Measurements from ENCODE around the gene GATB. TPM values are rescaled to one million over a fixed set of nuclear protein-coding genes. Genes with fewer than 3 reads are reported as not detected.
A peak's percentile ranks its signal among the peaks of the same experiment; 100 is the strongest.

GATB gene
- polyA plus RNA-seq, 3 donors: 5.5 to 12.2 (median 9.0) TPM

- H4K20me1 ChIP-seq (ENCODE audit: insufficient read depth, low read length): no peaks in the 10 kb centered on the region
- no peaks in the 10 kb centered on the region for H3K9me3 ChIP-seq (replicated peaks in 1 of 2; ENCODE audit: control insufficient read depth in 1 of 2, insufficient read depth in 1 of 2, low read length in 2 of 2)
- peaks cover 31 to 74% of the 10 kb centered on the region in 2 donors for H3K36me3 ChIP-seq (replicated peaks in 1 of 2; ENCODE audit: control insufficient read depth in 1 of 2, insufficient read depth in 2 of 2, low read length in 2 of 2)
- WGBS (ENCODE audit: insufficient coverage): 95% methylated on average over 3 of the region's 5 CpGs
- H3K9ac ChIP-seq (ENCODE audit: insufficient read depth, low read length, poor library complexity, severe bottlenecking): no peak overlapping the region
- H3K27ac Mint-ChIP-seq: peak overlapping the region in 1 of 7 donors; percentile 3
- no peaks in the 10 kb centered on the region for H3K27me3 Mint-ChIP-seq (ENCODE audit: low read depth in 3 of 3)
- H3K4me3 Mint-ChIP-seq: no peak overlapping the region
- peaks cover 57 to 60% of the 10 kb centered on the region in 2 donors for H3K36me3 Mint-ChIP-seq
- TF ChIP-seq CTCF (IDR thresholded peaks at IDR 0.05): no peak
- no peak overlapping the region for H3K4me3 ChIP-seq (replicated peaks in 1 of 3; ENCODE audit: low read depth in 2 of 3, low read length in 3 of 3)
- no peaks in the 10 kb centered on the region for H3K4me1 ChIP-seq (ENCODE audit: control insufficient read depth in 1 of 2, insufficient read depth in 2 of 2, low read length in 2 of 2)
- no peak overlapping the region for H3K4me2 ChIP-seq (replicated peaks; ENCODE audit: extremely low read depth, low read length, poor library complexity, severe bottlenecking)
- H3K27ac ChIP-seq (ENCODE audit: low read depth in 1 of 2, low read length in 2 of 2): no peak overlapping the region
- H2AFZ ChIP-seq (ENCODE audit: insufficient read depth, low read depth, low read length, poor library complexity, severe bottlenecking): no peak overlapping the region
- intact Hi-C loops (cut with micrococcal nuclease): no loop called here
- H3K9me3 Mint-ChIP-seq: peaks cover 0 to 5% (median 2%) of the 10 kb centered on the region in 7 donors
- no peaks in the 10 kb centered on the region for H3K27me3 ChIP-seq (ENCODE audit: control insufficient read depth in 2 of 2, insufficient read depth in 2 of 2, low read length in 2 of 2)
- H3K79me2 ChIP-seq (ENCODE audit: insufficient read depth, low read length): no peaks in the 10 kb centered on the region
- no peak for DNase-seq
- no peaks in the 10 kb centered on the region for H3K4me1 Mint-ChIP-seq
Measured at GRCh38 chr4:151753056-151753455, 7.8 kb downstream of the GATB start.

GRCh38 chr4:151750156-151750555 is 10.7 kb downstream of the GATB start:
- peaks cover 45 to 49% of the 10 kb centered on the region in 2 donors for H3K36me3 Mint-ChIP-seq
- intact Hi-C loops (cut with micrococcal nuclease): no loop called here
- H3K4me1 Mint-ChIP-seq: no peaks in the 10 kb centered on the region

More at GRCh38 chr4:151750156-151750555, 10.7 kb downstream of the GATB start:
- H3K4me2 ChIP-seq (replicated peaks; ENCODE audit: extremely low read depth, low read length, poor library complexity, severe bottlenecking): no peak overlapping the region
- Mint-ChIP-seq H3K4me3 (no peak overlapping the region), H3K27me3 (ENCODE audit: low read depth in 3 of 3) (no peaks in the 10 kb centered on the region), H3K27ac (no peak overlapping the region), H3K9me3 (peaks cover 0 to 5% (median 2%) of the 10 kb centered on the region in 7 donors)
- H3K9ac ChIP-seq (ENCODE audit: insufficient read depth, low read length, poor library complexity, severe bottlenecking): no peak overlapping the region
- H3K27ac ChIP-seq (ENCODE audit: low read depth in 1 of 2, low read length in 2 of 2): no peak overlapping the region
- H3K9me3 ChIP-seq (replicated peaks in 1 of 2; ENCODE audit: control insufficient read depth in 1 of 2, insufficient read depth in 1 of 2, low read length in 2 of 2): no peaks in the 10 kb centered on the region
- no peak for TF ChIP-seq CTCF (IDR thresholded peaks at IDR 0.05)
- H3K36me3 ChIP-seq (replicated peaks in 1 of 2; ENCODE audit: control insufficient read depth in 1 of 2, insufficient read depth in 2 of 2, low read length in 2 of 2): peaks cover 18 to 53% of the 10 kb centered on the region in 2 donors
- 93% methylated on average over 2 of the region's 6 CpGs for WGBS (ENCODE audit: insufficient coverage)
- H2AFZ ChIP-seq (ENCODE audit: insufficient read depth, low read depth, low read length, poor library complexity, severe bottlenecking): no peak overlapping the region
- no peaks in the 10 kb centered on the region for H3K27me3 ChIP-seq (ENCODE audit: control insufficient read depth in 2 of 2, insufficient read depth in 2 of 2, low read length in 2 of 2)
- peaks cover 5% of the 10 kb centered on the region for H3K79me2 ChIP-seq (ENCODE audit: insufficient read depth, low read length)
- no peaks in the 10 kb centered on the region for H4K20me1 ChIP-seq (ENCODE audit: insufficient read depth, low read length)
- no peaks in the 10 kb centered on the region for H3K4me1 ChIP-seq (ENCODE audit: control insufficient read depth in 1 of 2, insufficient read depth in 2 of 2, low read length in 2 of 2)
- DNase-seq: no peak
- H3K4me3 ChIP-seq (replicated peaks in 1 of 3; ENCODE audit: low read depth in 2 of 3, low read length in 3 of 3): no peak overlapping the region

Measured in CD14-positive monocyte (primary cell).